HT1080 (cell line): Measurements from ENCODE around the gene HAGHL. TPM values are rescaled to one million over a fixed set of nuclear protein-coding genes. Genes with fewer than 3 reads are reported as not detected.

Experiments
- DNase-seq: peaks from one replicate; pipeline ENCODE4 v3.0.0-alpha.2; 2015; ENCODE audit warnings: low read depth
- polyA plus RNA-seq, 2 experiments: library from polyadenylated mRNA; depleted of rRNA; stranded (reverse); fragments of >200 nt; gene quantifications; 2 replicates each; pipeline ENCODE4 v1.2.3, GENCODE V29; 2015
- total RNA-seq: library from RNA; depleted of rRNA; stranded (reverse); fragments of >200 nt; shearing (Covaris generic); gene quantifications from 2 replicates; pipeline ENCODE4 v1.2.3, GENCODE V29; 2014; rRNA removed

The HAGHL gene, protein sequence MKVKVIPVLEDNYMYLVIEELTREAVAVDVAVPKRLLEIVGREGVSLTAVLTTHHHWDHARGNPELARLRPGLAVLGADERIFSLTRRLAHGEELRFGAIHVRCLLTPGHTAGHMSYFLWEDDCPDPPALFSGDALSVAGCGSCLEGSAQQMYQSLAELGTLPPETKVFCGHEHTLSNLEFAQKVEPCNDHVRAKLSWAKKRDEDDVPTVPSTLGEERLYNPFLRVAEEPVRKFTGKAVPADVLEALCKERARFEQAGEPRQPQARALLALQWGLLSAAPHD
- total RNA-seq, result 18.6 and 27.2 TPM in 2 replicates
- 12.0 and 17.5 TPM in 2 replicates for polyA plus RNA-seq (2015; cell fraction: cytosol; rRNA removed)
- 51.4 and 52.8 TPM in 2 replicates for polyA plus RNA-seq (2015; cell fraction: nucleus; rRNA removed)

DNA sequence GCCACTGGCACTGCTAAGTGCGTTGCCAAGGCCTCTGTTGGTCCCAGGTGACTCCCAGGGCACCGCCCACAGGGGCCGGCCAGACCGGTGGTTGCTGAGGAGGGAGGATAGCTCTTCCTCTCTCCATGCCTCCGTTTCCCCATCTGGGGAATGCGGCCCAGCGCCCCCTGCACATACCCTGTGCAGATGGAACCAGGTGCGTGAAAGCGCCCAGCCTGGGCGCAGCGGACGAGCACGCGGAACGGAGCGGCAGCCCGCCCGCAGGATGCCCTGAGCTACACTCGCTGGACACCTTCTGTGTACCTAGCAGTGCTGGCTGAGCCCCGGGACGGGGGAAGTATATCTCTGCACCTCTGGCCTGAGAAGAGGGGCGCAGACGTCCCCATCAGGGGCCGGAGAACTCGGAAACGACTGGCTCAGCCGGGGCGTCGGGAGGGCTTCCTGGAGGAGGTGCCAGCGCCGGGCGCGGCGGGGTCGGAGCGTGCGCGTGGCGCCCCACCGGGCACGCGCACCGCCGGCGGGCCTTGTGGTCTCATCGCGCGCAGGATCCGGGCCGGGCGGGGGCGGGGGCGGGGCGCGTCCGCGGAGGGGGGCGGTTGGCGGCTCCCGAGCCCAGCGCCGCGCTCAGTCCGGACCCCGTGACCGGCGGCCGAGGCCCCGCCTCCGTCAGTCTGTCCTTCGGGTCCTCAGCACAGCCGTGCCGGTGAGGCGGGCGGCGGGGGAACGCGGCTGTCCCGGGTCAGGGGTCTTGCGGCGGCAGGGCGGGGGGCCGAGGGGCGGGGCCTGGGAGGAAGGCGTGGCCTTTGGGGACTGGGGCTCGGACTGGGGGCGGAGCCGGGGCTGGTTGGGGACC is at the start of gene HAGHL, which contains the start of gene CCDC78:
HAGHL (plus strand) TSS at position 669 of the 853 bp plus-strand sequence. CDS start 404 bp downstream, outside the sequence.
CCDC78 (minus strand) TSS at position 6 of the 853 bp plus-strand sequence. CDS start 76 bp downstream, outside the sequence.
- peak; percentile 54 for DNase-seq

DNA sequence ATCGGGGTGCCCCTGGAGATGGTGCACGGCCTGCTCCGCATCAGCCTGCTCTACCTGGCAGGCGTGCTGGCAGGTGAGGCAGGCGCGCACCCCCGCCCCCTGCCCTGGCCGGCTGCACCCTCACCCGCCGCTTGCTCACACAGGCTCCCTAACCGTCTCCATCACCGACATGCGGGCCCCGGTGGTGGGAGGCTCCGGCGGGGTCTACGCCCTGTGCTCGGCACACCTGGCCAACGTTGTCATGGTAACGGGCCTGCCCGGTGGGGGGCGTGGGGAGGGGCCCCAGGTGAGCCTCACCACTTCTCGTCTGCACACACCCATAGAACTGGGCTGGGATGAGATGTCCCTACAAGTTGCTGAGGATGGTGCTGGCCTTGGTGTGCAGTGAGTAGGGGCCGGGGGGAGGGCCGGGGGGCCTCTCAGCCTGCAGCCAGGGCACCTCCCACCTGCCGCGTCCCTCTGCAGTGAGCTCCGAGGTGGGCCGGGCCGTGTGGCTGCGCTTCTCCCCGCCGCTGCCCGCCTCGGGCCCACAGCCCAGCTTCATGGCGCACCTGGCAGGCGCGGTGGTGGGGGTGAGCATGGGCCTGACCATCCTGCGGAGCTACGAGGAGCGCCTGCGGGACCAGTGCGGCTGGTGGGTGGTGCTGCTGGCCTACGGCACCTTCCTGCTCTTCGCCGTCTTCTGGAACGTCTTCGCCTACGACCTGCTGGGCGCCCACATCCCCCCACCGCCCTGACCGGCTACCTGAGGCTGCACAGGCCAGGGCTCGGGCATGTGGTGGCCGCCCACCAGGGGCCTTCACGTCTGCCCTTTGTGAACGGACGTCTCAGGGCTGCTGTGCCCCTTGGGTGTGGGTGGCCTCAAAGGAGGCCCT is 49.4 kb upstream of the HAGHL start:
- DNase-seq, result no peak

DNA sequence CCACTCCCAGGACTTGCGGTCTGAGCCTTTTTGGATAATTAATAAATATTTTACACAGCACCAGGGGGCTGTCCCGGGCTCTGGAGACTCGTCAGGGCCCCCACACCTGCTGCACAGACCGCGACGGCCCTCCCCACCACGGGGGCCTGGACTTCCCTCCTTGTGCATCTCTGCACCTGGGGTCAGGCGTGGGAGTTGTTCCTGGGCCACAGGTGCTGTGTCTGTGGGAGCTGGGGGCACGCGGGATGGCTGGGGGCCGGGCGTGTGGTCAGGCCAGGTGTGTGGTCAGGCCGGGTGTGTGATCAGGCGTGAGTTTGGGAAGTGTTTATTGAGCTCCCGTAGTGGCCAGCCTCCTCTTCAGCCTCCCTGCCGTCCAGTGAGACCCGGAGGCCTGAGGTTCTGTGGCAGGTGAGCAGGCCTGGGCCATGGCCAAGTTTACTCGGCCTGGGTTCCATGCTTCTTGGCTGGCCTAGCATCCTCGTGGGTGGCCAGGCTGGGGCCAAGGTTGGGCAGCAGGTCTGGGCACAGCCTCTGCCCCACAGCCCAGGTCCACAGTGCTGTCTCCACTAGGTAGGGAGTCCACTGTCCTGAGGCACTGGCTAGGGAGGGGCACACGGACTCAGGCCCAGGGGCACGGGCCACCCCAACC is 48.6 kb upstream of the HAGHL start:
- DNase-seq, result no peak

- peak; percentile 50 for DNase-seq
Measured at GRCh38 chr16:678858-679813, 47.8 kb upstream of the HAGHL start.

- DNase-seq, result peak; percentile 68
Measured at GRCh38 chr16:679814-680624, 46.9 kb upstream of the HAGHL start, which contains the start of gene STUB1. STUB1 (plus strand) TSS chr16:680410; CDS start chr16:680526, 116 bp downstream.

GRCh38 chr16:680625-680945 is 46.3 kb upstream of the HAGHL start:
- DNase-seq, result no peak

- DNase-seq, result peak; percentile 37
Measured at GRCh38 chr16:680967-681745, 45.8 kb upstream of the HAGHL start.

DNA sequence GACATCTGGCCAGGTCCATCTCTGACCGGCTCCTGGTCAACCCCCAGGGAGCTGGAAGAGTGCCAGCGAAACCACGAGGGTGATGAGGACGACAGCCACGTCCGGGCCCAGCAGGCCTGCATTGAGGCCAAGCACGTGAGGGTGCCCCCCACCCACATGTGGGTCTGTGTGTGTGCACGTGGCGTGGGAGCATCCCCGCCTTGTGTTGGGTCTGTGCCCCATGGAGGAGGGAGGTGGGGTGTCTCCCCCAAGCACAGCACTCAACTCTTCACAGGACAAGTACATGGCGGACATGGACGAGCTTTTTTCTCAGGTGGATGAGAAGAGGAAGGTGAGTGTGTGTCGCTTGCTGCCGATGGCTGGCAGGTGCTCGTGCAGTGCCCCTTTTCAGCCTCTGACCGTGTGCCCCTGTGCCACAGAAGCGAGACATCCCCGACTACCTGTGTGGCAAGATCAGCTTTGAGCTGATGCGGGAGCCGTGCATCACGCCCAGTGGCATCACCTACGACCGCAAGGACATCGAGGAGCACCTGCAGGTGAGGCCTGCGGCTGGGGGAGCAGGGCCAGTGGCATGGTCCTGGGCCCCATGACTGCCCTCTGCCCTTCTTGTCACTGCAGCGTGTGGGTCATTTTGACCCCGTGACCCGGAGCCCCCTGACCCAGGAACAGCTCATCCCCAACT is 45.0 kb upstream of the HAGHL start:
- peak; percentile 32 for DNase-seq

DNA sequence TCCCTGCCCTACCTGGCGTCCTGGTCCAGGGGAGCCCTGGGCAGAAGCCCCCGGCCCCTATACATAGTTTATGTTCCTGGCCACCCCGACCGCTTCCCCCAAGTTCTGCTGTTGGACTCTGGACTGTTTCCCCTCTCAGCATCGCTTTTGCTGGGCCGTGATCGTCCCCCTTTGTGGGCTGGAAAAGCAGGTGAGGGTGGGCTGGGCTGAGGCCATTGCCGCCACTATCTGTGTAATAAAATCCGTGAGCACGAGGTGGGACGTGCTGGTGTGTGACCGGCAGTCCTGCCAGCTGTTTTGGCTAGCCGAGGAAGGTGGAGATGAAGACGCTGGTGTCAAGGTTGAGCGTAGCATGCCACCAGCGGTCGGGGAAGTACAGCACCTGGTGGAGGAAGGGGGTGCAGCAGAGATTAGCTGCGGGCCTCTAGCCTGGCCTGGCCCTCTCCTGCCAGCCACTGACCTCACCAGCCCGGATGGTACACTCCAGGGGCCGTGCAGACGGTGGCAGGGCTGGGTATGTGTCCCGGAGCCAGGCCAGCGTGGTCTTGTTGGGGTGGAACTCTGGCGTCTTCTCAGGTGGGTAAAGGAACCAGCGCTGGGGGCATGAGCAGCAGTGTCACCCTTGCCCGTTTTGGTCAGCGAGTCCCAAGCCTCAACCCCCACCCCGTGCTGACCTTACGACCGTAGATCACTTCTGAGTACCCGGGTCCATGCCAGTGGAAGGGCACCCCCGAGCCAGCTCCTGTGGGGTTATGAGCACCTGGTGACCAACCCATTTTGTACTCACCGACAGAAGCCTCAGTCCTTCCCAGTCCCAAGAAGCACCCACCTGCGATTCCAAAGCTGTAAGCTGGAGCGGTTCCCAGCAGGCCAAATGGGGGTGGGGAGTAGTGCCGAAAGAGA is 44.2 kb upstream of the HAGHL start:
- DNase-seq, result no peak

DNA sequence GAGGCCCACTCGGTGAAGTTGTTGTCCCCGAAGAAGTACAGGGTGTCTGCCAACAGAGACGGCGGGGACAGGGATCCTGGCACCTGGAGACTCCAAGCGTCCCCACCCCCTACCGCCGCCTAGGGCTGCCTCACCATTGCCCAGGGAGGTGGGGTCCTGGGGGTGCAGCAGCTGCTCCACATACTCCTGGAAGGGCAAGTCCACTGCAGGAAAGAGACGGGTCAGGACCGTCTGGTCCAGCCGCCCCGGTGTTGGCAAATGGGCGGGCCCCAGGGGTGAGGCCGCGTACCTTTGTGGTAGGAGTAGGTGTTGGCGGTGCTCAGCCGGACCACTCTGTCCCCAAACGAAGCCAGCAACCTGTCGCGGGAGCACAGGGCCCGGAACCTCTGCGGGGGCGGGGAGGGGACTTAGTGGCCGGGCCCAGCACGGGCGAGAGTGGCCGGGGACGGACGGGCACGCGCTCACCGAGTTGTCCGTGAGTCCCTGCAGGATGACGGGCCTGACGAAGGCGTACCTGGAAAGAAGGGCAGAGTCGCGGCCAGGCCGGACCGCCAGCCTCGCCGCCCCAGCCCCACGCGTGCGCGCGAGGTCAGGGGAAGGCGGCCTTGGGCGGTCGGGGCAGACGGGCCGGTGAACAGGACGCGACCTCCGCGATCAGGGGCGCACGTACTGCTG is 43.4 kb upstream of the HAGHL start:
- DNase-seq, result no peak

DNA sequence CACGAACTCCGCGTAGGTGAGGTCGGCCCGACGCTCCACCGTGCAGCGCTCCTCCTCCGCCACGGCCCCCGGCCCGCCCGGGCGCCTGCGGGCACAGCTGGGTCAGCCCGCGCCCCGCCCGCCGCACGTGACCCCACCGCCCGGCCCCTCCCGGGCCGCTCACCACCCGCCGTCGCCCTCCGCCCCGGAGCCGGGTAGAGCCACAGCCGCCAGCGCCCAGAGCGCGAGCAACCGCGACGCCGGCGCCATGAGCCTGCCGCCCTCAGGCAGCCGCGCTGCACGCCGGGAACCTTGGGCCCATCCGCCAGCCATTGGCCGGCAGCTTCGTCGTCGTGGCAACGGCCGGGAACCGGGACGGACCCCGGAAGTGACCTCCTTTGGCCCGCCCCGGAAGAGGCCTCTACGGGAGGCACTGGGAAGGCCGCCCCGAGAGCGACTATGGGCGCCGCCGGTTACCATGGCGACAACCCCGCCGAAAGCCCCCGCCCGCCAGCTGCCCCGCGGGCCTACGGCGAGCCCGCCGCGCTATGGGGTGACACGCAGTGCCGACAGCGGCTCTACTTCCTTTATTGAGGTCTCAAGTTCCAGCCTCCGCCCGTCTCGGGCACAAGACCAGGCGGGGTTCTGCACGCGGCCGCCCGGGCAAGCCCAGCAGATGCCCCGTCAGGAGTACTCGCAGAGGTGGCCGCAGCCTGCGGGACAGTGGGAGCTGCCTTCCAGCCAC is 42.7 kb upstream of the HAGHL start, which contains the start of gene JMJD8:
JMJD8 (minus strand) TSS at position 264 of the 724 bp plus-strand sequence; CDS start at position 249, 15 bp downstream.
- peak; percentile 84 for DNase-seq

- DNase-seq, result no peak
Measured at GRCh38 chr16:684961-685696, 41.8 kb upstream of the HAGHL start.

DNA sequence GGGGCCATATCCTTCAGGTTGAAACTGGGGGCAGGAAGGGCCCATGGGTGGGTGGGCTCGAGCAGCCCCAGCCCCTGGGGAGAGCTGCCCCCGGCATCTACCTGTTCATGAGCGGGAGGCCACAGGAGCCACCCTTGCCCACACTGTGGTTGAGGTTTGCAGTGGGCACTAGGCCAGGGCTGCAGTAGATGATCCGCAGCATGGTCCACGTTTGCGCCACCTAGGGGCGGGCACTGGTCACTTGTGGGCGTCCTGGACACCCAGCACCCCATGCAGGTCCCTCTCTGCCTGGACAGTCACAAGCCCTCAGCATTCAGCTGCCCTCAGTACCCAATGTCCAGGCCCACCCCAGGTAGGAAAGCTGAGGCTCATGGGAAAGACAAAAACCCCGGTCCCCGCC is 40.9 kb upstream of the HAGHL start:
- DNase-seq, result peak; percentile 41
